Karpas-422 (cell line): ENCODE measurements around the gene CECR2. TPM values are rescaled to one million over a fixed set of nuclear protein-coding genes. Genes with fewer than 3 reads are reported as not detected.

Experiments
- DNase-seq: peaks from one replicate; pipeline ENCODE4 v3.0.0-alpha.2; 2015
- H2AFZ ChIP-seq: fragments of 200-600 bp; sonication (generic); 2 replicates; pipeline ENCODE4 v1.6.1; 2014; ENCODE audit warnings: antibody characterized with exemption, low read length, mixed read lengths
- H3K27ac ChIP-seq: fragments of 200-600 bp; sonication (generic); 2 replicates; pipeline ENCODE4 v1.5.1; 2014; ENCODE audit warnings: mild to moderate bottlenecking, low read length, moderate library complexity
- H3K27me3 ChIP-seq: fragments of 200-600 bp; sonication (generic); 2 replicates; pipeline ENCODE4 v1.6.1; 2014; ENCODE audit warnings: low read length, mixed read lengths
- H3K36me3 ChIP-seq: fragments of 200-600 bp; sonication (generic); 2 replicates; pipeline ENCODE4 v1.6.1; 2014; ENCODE audit warnings: low read length, mixed read lengths; ENCODE audit not compliant: insufficient read depth
- H3K4me1 ChIP-seq: fragments of 200-600 bp; sonication (generic); 2 replicates; pipeline ENCODE4 v1.6.1; 2014; ENCODE audit warnings: mild to moderate bottlenecking, low read length, mixed read lengths
- H3K4me2 ChIP-seq: fragments of 200-600 bp; sonication (generic); 2 replicates; pipeline ENCODE4 v1.6.1; 2014; ENCODE audit warnings: low read length, low read depth, mild to moderate bottlenecking; ENCODE audit not compliant: poor library complexity, severe bottlenecking
- H3K4me3 ChIP-seq: fragments of 200-600 bp; sonication (generic); 2 replicates; pipeline ENCODE4 v1.5.1; 2014; ENCODE audit warnings: mild to moderate bottlenecking, antibody characterized with exemption, low read length, mixed read lengths
- H3K79me2 ChIP-seq: fragments of 200-600 bp; sonication (generic); 2 replicates; pipeline ENCODE4 v1.6.1; 2014; ENCODE audit warnings: mild to moderate bottlenecking, low read length, mixed read lengths
- H3K9ac ChIP-seq: fragments of 200-600 bp; sonication (generic); 2 replicates; pipeline ENCODE4 v1.6.0; 2014; ENCODE audit warnings: low read length
- H3K9me2 ChIP-seq: fragments of 200-600 bp; sonication (generic), shearing (Covaris generic); replicated peaks from 2 replicates; pipeline ENCODE4 v1.6.0; 2014; ENCODE audit warnings: mild to moderate bottlenecking, low read length, moderate library complexity; ENCODE audit not compliant: insufficient read depth
- H3K9me3 ChIP-seq: fragments of 300-700, 200-600 bp; sonication (generic); 2 replicates; pipeline ENCODE4 v1.6.1; 2014; ENCODE audit warnings: low read length, mixed read lengths
- H4K20me1 ChIP-seq: fragments of 200-600 bp; sonication (generic); 2 replicates; pipeline ENCODE4 v1.6.1; 2014; ENCODE audit warnings: mild to moderate bottlenecking, antibody characterized with exemption, low read length, low read depth; ENCODE audit not compliant: insufficient read depth
- total RNA-seq: library from RNA; depleted of rRNA; stranded (reverse); fragments of >200 nt; shearing (Covaris generic); gene quantifications from 2 replicates; pipeline ENCODE4 v1.2.3, GENCODE V29; 2014; ENCODE audit warnings: low replicate concordance

CECR2 gene
- total RNA-seq, 1 experiment from 2014 or later: 1.6 TPM

GRCh38 chr22:17548010-17548755 is 178.9 kb downstream of the CECR2 start:
- no peaks in the 10 kb centered on the region for H4K20me1 ChIP-seq
- no peaks in the 10 kb centered on the region for H3K79me2 ChIP-seq
- DNase-seq: no peak
- no peaks in the 10 kb centered on the region for H3K36me3 ChIP-seq
- H3K9me2 ChIP-seq: no peaks in the 10 kb centered on the region
- no peaks in the 10 kb centered on the region for H3K9me3 ChIP-seq
- no peak overlapping the region for H2AFZ ChIP-seq
- H3K27me3 ChIP-seq: no peaks in the 10 kb centered on the region
- no peaks in the 10 kb centered on the region for H3K4me1 ChIP-seq
- no peak overlapping the region for H3K27ac ChIP-seq
- H3K4me2 ChIP-seq: no peak overlapping the region
- no peak overlapping the region for H3K9ac ChIP-seq
- H3K4me3 ChIP-seq: no peak overlapping the region

DNA sequence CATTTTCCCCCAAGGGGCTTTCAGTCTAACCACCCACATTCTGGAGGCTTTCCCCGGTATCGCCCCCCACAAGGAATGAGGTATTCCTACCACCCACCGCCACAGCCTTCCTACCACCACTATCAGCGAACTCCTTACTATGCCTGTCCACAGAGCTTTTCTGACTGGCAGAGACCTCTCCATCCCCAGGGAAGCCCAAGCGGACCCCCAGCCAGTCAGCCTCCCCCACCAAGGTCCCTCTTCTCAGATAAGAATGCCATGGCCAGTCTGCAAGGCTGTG is 179.4 kb downstream of the CECR2 start:
- Histone ChIP-seq H3K27ac (no peak overlapping the region), H3K4me3 (no peak overlapping the region), H3K9ac (no peak overlapping the region), H2AFZ (no peak overlapping the region), H3K27me3 (no peaks in the 10 kb centered on the region), H3K4me1 (no peaks in the 10 kb centered on the region), H3K4me2 (no peak overlapping the region), H4K20me1 (no peaks in the 10 kb centered on the region), H3K79me2 (no peaks in the 10 kb centered on the region), H3K9me3 (no peaks in the 10 kb centered on the region), H3K9me2 (no peaks in the 10 kb centered on the region), H3K36me3 (no peaks in the 10 kb centered on the region)
- no peak for DNase-seq

- no peaks in the 10 kb centered on the region for H3K9me3 ChIP-seq
- no peaks in the 10 kb centered on the region for H3K4me1 ChIP-seq
- no peak for DNase-seq
- H3K4me2 ChIP-seq: no peak overlapping the region
- no peak overlapping the region for H3K9ac ChIP-seq
- no peaks in the 10 kb centered on the region for H3K27me3 ChIP-seq
- no peak overlapping the region for H3K4me3 ChIP-seq
- no peaks in the 10 kb centered on the region for H3K79me2 ChIP-seq
- no peaks in the 10 kb centered on the region for H3K36me3 ChIP-seq
- no peak overlapping the region for H3K27ac ChIP-seq
- no peak overlapping the region for H2AFZ ChIP-seq
- H3K9me2 ChIP-seq: no peaks in the 10 kb centered on the region
- H4K20me1 ChIP-seq: no peaks in the 10 kb centered on the region
Observed at GRCh38 chr22:17549183-17549582, 179.9 kb downstream of the CECR2 start.

DNA sequence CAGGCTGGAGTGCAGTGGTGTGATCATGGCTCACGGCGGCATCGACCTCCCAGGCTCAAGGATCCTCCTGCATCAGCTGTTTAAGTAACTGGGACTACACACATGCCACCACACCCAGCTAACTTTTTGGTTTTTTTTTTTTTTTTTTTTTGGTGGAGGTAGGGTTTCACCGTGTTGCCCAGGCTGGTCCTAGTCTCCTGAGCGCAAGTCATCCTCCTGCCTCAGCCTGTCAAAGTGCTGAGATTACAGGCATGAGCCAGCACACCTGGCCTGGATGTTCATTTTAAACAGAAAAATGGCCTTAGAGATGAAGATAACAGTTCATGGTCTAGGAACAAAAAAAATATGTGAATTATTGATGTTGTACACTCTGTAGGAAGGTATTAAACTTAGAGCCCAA is 180.4 kb downstream of the CECR2 start:
- no peak overlapping the region for H3K4me2 ChIP-seq
- no peak overlapping the region for H3K27ac ChIP-seq
- H4K20me1 ChIP-seq: no peaks in the 10 kb centered on the region
- H3K9me3 ChIP-seq: no peaks in the 10 kb centered on the region
- H3K36me3 ChIP-seq: no peaks in the 10 kb centered on the region
- no peak overlapping the region for H3K9ac ChIP-seq
- H3K4me1 ChIP-seq: no peaks in the 10 kb centered on the region
- H3K27me3 ChIP-seq: no peaks in the 10 kb centered on the region
- no peak overlapping the region for H3K4me3 ChIP-seq
- H3K79me2 ChIP-seq: no peaks in the 10 kb centered on the region
- H3K9me2 ChIP-seq: no peaks in the 10 kb centered on the region
- DNase-seq: no peak
- H2AFZ ChIP-seq: no peak overlapping the region

GRCh38 chr22:17552737-17553136 is 183.5 kb downstream of the CECR2 start:
- Histone ChIP-seq H3K36me3 (no peaks in the 10 kb centered on the region), H3K9me3 (no peaks in the 10 kb centered on the region), H3K4me3 (no peak overlapping the region), H3K4me2 (no peak overlapping the region), H3K9me2 (no peaks in the 10 kb centered on the region), H3K79me2 (no peaks in the 10 kb centered on the region), H2AFZ (no peak overlapping the region), H3K4me1 (peaks cover 5% of the 10 kb centered on the region), H3K27ac (no peak overlapping the region), H3K27me3 (no peaks in the 10 kb centered on the region), H3K9ac (no peak overlapping the region), H4K20me1 (no peaks in the 10 kb centered on the region)
- no peak for DNase-seq

GRCh38 chr22:17554814-17555213 is 185.6 kb downstream of the CECR2 start:
- Histone ChIP-seq H3K4me3 (no peak overlapping the region), H3K36me3 (no peaks in the 10 kb centered on the region), H3K4me1 (peaks cover 5% of the 10 kb centered on the region), H3K4me2 (no peak overlapping the region), H3K27ac (no peak overlapping the region), H3K9me3 (no peaks in the 10 kb centered on the region), H3K9ac (no peak overlapping the region), H2AFZ (no peak overlapping the region), H4K20me1 (no peaks in the 10 kb centered on the region), H3K79me2 (no peaks in the 10 kb centered on the region), H3K9me2 (no peaks in the 10 kb centered on the region), H3K27me3 (no peaks in the 10 kb centered on the region)
- DNase-seq: no peak

GRCh38 chr22:17559188-17559587 is 189.9 kb downstream of the CECR2 start:
- Histone ChIP-seq H4K20me1 (no peaks in the 10 kb centered on the region), H3K36me3 (no peaks in the 10 kb centered on the region), H3K9ac (no peak overlapping the region), H3K9me2 (no peaks in the 10 kb centered on the region), H3K4me1 (peaks cover 5% of the 10 kb centered on the region), H3K79me2 (no peaks in the 10 kb centered on the region), H3K27me3 (no peaks in the 10 kb centered on the region), H3K4me2 (no peak overlapping the region), H3K9me3 (no peaks in the 10 kb centered on the region), H2AFZ (no peak overlapping the region), H3K4me3 (no peak overlapping the region), H3K27ac (no peak overlapping the region)
- no peak for DNase-seq

GRCh38 chr22:17562906-17563870 is 193.9 kb downstream of the CECR2 start, which contains the start of gene SLC25A18:
Gene SLC25A18, plus strand, starts transcription at chr22:17563498. Its CDS starts 16,447 bp downstream, at chr22:17579945.
- Histone ChIP-seq H3K9me2 (no peaks in the 10 kb centered on the region), H3K4me1 (no peaks in the 10 kb centered on the region), H3K27ac (no peak within 1 kb of the TSS), H3K36me3 (no peaks in the 10 kb centered on the region), H2AFZ (no peak within 1 kb of the TSS), H3K9ac (no peak within 1 kb of the TSS), H3K4me2 (no peak within 1 kb of the TSS), H4K20me1 (no peaks in the 10 kb centered on the region), H3K79me2 (no peaks in the 10 kb centered on the region), H3K27me3 (no peaks in the 10 kb centered on the region), H3K4me3 (no peak within 1 kb of the TSS), H3K9me3 (no peaks in the 10 kb centered on the region)
- no peak for DNase-seq
